LHCN-M2 (cell line): Measurements from ENCODE around the gene ZMYND8. TPM values are rescaled to one million over a fixed set of nuclear protein-coding genes. Genes with fewer than 3 reads are reported as not detected.
"Not testable (repeated sequence)": the region's sequence is repeated elsewhere in the genome, so short reads cannot be mapped to it uniquely, and the experiment has no call there.

Experiments
- DNase-seq: peaks from one replicate; pipeline ENCODE4 v3.0.0-alpha.2; 2012; ENCODE audit warnings: low read depth
- total RNA-seq: library from RNA; depleted of rRNA; stranded (reverse); fragments of >200 nt; gene quantifications from 2 replicates; pipeline ENCODE4 v1.2.3, GENCODE V29; 2014

ZMYND8 gene
- total RNA-seq, 1 experiment from 2014 or later: 56.4 TPM

- no peak for DNase-seq
Measured at GRCh38 chr20:47265984-47266383, 90.5 kb downstream of the ZMYND8 start.

GRCh38 chr20:47265214-47265613 lies 91.3 kb downstream of the ZMYND8 start:
- DNase-seq: no peak

- DNase-seq: not testable (repeated sequence)
Measured at GRCh38 chr20:47264137-47264769, 92.2 kb downstream of the ZMYND8 start.

GRCh38 chr20:47263465-47264084 lies 92.9 kb downstream of the ZMYND8 start:
- DNase-seq: no peak

GRCh38 chr20:47263080-47263464 lies 93.4 kb downstream of the ZMYND8 start:
- DNase-seq: no peak

GRCh38 chr20:47262365-47263013 lies 94.0 kb downstream of the ZMYND8 start:
- peak; percentile 28 for DNase-seq

- no peak for DNase-seq
Measured at GRCh38 chr20:47262008-47262364, 94.5 kb downstream of the ZMYND8 start.

GRCh38 chr20:47261161-47261774 lies 95.2 kb downstream of the ZMYND8 start:
- DNase-seq: not testable (repeated sequence)

GRCh38 chr20:47260540-47261126 lies 95.9 kb downstream of the ZMYND8 start:
- not testable (repeated sequence) for DNase-seq

GRCh38 chr20:47258745-47259695 lies 97.5 kb downstream of the ZMYND8 start:
- peak; percentile 62 for DNase-seq

GRCh38 chr20:47257771-47258170 lies 98.7 kb downstream of the ZMYND8 start:
- DNase-seq: no peak

GRCh38 chr20:47257256-47257655 lies 99.2 kb downstream of the ZMYND8 start:
- DNase-seq: no peak

- peak; percentile 38 for DNase-seq
Measured at GRCh38 chr20:47256668-47257236, 99.7 kb downstream of the ZMYND8 start.

GRCh38 chr20:47253872-47254271 lies 102.6 kb downstream of the ZMYND8 start:
- no peak for DNase-seq

GRCh38 chr20:47252879-47253307 lies 103.6 kb downstream of the ZMYND8 start:
- DNase-seq: no peak

- DNase-seq: no peak
Measured at GRCh38 chr20:47251154-47252020, 105.1 kb downstream of the ZMYND8 start.

GRCh38 chr20:47250360-47250759 lies 106.1 kb downstream of the ZMYND8 start:
- no peak for DNase-seq

- DNase-seq: no peak
Measured at GRCh38 chr20:47249913-47250312, 106.6 kb downstream of the ZMYND8 start.

- DNase-seq: no peak
Measured at GRCh38 chr20:47248448-47248966, 108.0 kb downstream of the ZMYND8 start.
